CD4-positive, alpha-beta T cell treated with Interleukin-1 beta for 1 hour (primary cell): ENCODE measurements around the gene USP6NL.

Source experiments
- DNase-seq, 2 donors: peaks; one replicate each; pipeline ENCODE4 v3.0.0-alpha.2; 2020 to 2022

The USP6NL gene

GRCh38 chr10:11615396-11615795 lies 3.9 kb upstream of the USP6NL start:
- DNase-seq: no peak

GRCh38 chr10:11612021-11613001 lies 861 bp upstream of the USP6NL start:
- peak in 1 of 2 donors; percentile 7 for DNase-seq

- DNase-seq: peak in 1 of 2 donors; percentile 7
Observed at GRCh38 chr10:11610826-11611247, 613 bp downstream of the USP6NL start.

DNA sequence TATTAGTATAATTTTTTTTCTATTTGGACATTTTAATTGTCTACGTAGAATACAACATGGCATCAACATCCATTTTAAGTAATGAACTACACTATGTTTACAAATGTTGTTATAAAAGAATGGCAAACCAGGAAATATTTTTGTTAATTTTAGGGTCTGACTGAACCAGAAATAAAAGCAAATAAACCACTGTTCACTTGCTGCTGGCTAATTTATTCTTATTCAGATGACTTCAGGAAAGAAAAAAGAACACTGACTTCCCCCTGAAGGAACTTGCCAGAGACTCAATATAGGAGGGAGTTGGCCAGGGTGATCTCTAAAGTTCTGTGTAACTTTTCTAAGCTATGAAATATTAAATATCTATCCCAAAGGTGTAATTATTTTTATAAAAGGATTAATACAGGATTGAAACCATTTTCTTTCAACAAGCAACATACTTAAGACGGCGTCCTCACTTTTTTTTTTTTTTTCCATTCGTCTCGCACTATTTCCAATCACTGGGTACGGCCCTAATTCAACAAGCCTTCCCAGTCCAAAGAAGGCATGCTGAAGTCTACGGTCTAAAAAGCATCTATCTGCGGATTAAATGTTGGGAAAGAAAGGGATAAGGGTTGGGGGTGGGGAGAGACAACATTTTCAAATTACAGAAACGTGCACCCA lies 1.2 kb downstream of the USP6NL start:
- DNase-seq: no peak

GRCh38 chr10:11609492-11610093 lies 1.9 kb downstream of the USP6NL start:
- no peak for DNase-seq

DNA sequence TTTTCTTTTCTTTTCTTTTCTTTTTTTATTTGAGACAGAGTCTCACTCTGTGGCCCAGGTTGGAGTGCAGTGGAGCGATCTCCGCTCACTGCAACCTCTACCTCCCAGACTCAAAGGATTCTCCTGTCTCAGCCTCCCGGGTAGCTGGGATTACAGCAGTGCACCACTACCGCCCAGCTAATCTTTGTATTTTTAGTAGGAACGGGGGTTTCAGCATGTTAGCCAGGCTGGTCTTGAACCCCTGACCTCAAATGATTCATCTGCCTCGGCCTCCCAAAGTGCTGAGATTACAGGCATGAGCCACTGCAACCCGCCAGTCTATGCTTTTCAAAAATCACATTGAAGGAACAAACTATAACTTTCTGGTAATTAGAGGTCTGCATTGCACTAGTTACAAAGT lies 2.4 kb downstream of the USP6NL start:
- no peak for DNase-seq

GRCh38 chr10:11608159-11609013 lies 3.1 kb downstream of the USP6NL start:
- no peak for DNase-seq

- no peak for DNase-seq
Observed at GRCh38 chr10:11605807-11606408, 5.5 kb downstream of the USP6NL start.

GRCh38 chr10:11604865-11605650 lies 6.4 kb downstream of the USP6NL start:
- DNase-seq: no peak

- DNase-seq: no peak
Observed at GRCh38 chr10:11603741-11604140, 7.7 kb downstream of the USP6NL start.

GRCh38 chr10:11602919-11603523 lies 8.4 kb downstream of the USP6NL start:
- DNase-seq: no peak

GRCh38 chr10:11602358-11602757 lies 9.1 kb downstream of the USP6NL start:
- no peak for DNase-seq

DNA sequence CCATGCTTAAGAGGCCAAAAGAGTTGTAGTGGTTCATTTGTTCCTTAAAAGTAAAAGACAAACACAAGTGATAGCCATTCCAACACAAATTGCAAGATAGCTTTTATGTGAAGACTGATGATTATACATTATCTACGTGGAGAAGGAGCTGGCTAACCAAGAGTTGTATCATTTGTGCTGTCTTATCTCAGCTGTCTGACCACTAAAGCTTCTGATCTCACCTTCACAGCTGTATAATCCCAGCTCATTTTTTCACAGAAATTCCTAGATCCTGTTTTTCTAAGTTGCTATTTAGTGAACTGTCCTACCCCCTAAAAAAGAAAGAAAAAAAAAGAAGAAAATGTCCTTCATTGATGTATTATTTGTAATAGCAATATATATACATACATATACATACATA lies 9.8 kb downstream of the USP6NL start:
- no peak for DNase-seq

- no peak for DNase-seq
Observed at GRCh38 chr10:11600280-11600679, 11.2 kb downstream of the USP6NL start.

DNA sequence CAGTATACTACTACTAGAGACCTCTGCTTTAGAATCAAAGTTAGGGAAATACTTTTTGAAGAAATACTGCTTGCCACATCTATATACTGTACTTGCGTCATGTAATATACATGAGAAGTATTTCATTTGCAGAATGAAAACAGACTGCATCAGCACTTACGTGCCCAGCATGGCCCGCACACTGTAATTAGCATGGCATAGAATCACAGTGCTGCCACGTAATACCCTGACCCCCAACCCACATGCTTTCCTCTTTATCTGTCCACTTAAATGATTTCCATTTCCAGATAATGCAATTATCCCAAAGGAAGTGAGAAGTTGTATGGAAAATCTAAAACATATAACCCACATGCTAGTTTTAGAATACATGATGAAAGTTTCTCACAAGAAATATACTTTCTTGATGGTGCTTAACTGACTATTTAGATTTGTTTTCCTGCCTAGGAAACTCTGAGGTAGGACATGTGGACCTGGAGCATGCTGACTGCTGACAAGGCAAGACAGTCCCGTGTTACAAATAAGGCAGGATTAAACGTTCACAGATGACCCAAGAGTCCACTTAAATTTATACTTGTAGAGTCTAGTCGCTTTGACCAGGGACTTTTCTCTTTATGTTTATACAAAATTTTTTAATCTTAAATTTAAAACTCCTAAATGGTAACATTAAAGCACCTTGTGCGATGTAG lies 12.6 kb downstream of the USP6NL start:
- no peak for DNase-seq

GRCh38 chr10:11597470-11597869 lies 14.0 kb downstream of the USP6NL start:
- no peak for DNase-seq

DNA sequence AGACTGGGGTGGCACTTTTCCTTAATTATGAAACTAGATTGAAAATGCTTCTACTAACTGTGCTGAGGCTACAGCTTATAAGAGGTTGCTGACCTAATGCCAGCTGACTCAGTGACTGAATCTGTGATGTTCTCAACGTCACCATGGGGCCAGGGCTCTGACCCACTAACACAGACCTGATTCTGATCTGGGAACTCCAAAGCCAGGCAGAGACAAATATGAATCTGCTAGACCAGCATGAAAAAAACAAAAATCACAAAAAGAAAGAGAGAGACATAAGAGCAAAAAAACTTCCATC lies 16.1 kb downstream of the USP6NL start:
- DNase-seq: peak in 1 of 2 donors; percentile 11

DNA sequence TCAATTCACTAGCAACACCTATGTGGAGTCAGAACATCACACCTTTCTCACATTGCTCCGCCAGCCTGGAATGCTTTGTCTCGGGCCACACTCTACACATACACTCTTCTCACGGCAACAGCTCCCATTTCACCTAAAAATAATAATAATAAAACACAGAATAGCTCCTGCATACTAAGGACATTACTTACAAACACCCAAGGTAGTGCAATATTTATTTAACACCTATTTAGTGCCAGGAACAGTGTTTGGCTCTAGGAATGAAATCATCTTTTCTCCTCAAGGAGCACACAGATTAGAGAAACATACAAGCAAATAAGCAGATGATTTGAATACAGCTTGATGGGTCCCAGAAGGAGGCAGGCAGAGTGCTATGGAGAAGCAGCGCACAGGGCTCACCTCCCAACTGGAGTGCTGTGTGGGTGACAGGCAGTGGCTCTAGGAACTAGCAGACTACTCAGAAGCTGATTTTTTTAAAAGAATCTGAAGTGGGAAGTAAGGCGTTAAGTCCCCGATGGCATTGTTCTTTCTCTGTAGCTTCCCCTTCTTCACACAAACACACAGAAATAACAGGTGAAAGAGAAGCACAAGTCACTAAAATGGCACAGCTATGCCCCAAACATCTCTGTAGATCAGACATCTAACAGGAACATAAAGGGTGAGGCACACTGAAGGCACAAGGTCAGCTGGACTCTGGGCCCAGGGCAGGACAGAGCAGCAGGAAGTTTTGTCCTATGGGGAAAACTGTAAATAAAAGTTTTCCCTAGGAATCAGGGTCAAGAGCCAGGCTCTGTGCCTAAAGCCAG lies 16.7 kb downstream of the USP6NL start:
- DNase-seq: no peak

DNA sequence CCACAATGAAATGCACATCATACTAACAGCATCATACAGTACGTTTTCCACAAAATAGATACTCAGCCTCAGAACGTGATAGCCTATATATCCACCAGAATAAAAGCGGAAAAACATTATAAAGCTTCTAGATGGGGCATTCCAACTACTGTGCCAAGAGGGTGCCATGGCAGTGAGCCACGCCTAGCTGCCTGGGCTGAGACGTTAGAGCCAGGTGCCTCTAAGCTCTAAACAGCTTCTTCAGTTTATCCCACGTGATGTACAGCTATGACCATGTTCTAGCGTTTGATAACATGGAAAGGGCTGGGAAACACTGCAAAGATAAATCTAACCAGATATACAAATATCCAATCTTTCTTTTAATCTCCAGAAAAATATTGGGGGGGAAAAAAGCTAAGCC lies 17.8 kb downstream of the USP6NL start:
- DNase-seq: no peak

DNA sequence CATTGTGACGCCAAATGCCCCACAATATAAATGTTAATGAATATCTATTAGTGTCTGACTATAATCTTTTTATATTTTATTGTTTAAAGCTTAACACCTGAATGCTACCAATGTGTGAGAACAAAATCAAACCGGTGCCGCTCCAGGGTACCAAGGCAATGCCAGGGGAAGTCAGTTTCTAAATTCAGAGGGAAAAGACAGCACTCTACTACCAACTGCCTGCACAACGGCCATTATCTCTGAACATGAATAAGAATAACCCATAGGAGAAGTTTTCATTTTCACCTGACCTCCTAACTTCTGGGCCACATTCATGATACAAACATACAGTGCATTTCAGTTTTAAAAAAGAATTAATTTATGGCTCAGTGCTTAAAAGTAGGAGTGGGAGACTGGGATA lies 21.7 kb downstream of the USP6NL start:
- no peak for DNase-seq
